ENCODE data around the gene PCDHGA9. TPM values are rescaled to one million over a fixed set of nuclear protein-coding genes. Genes with fewer than 3 reads are reported as not detected.

Gene PCDHGA9
- total and polyA plus RNA-seq, 9 of the 15 experiments (the other 6 are each of a cell fraction or from before 2014, with no cell fraction given), result 0.03 to 0.18 (median 0.11) TPM; not detected in 2

GRCh38 chr5:141354900-141355469 is 47.6 kb upstream of the PCDHGA9 start, which contains the start of gene PCDHGA4 (continued):
- TF ChIP-seq ZBTB12 (CRISPR knock-in tag; IDR thresholded peaks at IDR 0.05) (no peak), E2F6 (IDR thresholded peaks at IDR 0.05; ENCODE audit: borderline replicate concordance in 1 of 2, extremely low read depth in 1 of 2, insufficient read depth in 1 of 2, insufficient read length in 1 of 2, low read depth in 1 of 2, low read length in 1 of 2, poor library complexity in 1 of 2, severe bottlenecking in 1 of 2) (peak in 1 of 2 experiments; percentile 19), NONO (IDR thresholded peaks at IDR 0.05; ENCODE audit: low read depth in 2 of 2, low read length in 1 of 2) (no peak), SMAD2 (IDR thresholded peaks at IDR 0.05; ENCODE audit: low read depth, low read length) (no peak), ATF6 (CRISPR knock-in tag; IDR thresholded peaks at IDR 0.05) (no peak), TGIF2 (CRISPR knock-in tag; IDR thresholded peaks at IDR 0.05) (no peak), MCM2 (IDR thresholded peaks at IDR 0.05; ENCODE audit: low read depth) (no peak), ESRRB (CRISPR knock-in tag; IDR thresholded peaks at IDR 0.05; ENCODE audit: borderline replicate concordance) (no peak), MAX (CRISPR knock-in tag; IDR thresholded peaks at IDR 0.05) (no peak), ZNF134 (CRISPR knock-in tag; conservative IDR thresholded peaks at IDR 0.05) (no peak), ZNF3 (CRISPR knock-in tag; IDR thresholded peaks at IDR 0.05) (no peak), ZNF354B (CRISPR knock-in tag; IDR thresholded peaks at IDR 0.05) (no peak), ZEB2 (IDR thresholded peaks at IDR 0.05) (no peak), NKRF (IDR thresholded peaks at IDR 0.05; ENCODE audit: borderline replicate concordance) (no peak), CXXC5 (CRISPR knock-in tag; IDR thresholded peaks at IDR 0.05) (no peak), CAMTA2 (CRISPR knock-in tag; conservative IDR thresholded peaks at IDR 0.05) (no peak), OTX1 (CRISPR knock-in tag; IDR thresholded peaks at IDR 0.05) (no peak)
